Measurements from ENCODE around the gene BCL7C.

BCL7C gene

DNA sequence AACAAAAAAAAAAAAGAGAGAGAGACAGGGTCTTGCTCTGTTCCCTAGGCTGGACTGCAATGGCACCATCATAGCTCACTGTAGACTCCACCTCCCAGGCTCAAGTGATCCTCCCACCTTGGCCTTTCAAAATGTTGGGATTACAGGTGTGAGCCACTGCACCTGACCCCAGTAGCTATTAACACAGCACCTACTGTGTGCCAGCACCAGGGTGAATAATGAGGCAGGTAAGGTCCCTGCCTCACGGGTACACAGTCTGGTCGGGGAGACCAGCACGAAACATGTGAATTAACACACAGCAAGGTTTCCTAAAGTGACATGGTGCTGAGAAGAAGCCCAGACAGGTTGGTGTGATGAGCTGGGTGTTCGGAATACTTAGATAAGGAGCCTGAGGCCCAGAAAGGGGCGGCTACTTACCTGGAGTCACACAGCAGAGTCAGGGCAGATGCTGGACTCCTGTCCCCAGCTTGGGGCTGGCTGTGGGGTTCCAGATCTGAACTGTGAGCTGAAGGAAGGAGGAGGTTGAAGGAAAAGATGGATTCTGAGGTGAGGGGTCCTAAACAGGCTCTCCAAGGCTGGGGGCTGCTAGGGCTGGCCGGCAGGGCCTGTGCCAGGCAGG lies 19.0 kb upstream of the BCL7C start:
- no peak for TF ChIP-seq POLR2A (IDR thresholded peaks at IDR 0.05; ENCODE audit: low read depth, low read length)
- FAIRE-seq (no peak), DNase-seq (ENCODE audit: insufficient read length, low spot score) (no peak)

DNA sequence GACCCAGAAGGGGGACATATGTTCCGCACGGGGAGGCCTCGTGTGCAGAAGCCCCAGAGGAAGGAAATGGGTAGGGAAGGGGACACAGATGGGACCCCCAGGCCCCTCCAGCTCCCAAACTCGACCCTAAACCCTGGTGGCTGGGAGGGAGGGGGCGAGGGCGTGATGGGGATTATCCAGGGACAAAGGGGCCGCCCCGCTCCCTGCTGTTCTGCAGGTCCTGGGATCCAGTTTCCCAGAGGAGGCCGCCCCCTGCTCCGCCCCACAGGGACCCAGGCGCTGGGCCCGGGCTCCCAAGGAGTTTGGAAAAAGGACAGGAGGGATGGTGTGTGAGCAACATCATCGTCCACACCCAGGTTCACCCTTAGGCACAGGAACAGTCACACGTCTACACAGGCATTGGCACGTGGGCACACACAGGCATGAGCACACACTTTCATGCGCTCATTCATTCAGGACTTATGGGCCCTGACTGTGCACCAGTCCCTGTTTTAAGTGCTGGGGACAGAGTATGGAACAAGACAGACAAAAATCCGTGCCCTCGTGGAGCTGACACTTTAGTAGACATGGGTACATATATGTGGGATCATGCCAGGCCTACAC lies 16.7 kb upstream of the BCL7C start:
- TF ChIP-seq POLR2A (IDR thresholded peaks at IDR 0.05; ENCODE audit: low read depth, low read length): no peak
- FAIRE-seq (no peak), DNase-seq (ENCODE audit: insufficient read length, low spot score) (no peak)

DNA sequence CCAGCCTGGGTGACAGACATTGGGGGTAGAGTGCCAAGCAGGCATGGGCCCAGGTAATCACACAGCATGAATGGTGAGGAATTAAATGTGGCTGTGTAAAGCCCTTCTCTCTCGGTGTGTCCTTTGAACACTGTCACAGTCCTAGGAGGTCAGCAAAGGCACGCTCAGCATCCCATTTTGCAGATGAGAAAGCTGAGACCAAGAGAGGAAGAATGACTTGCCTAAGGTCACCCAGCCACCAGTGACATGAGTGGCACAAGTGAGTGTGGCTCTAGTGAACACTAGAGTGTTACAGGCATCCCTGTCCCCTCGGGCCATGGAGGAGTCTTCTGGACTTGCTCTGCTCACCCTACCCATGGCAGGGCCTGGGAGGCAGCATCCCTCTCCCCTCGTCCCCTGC lies 13.2 kb upstream of the BCL7C start:
- DNase-seq (ENCODE audit: insufficient read length, low spot score) (no peak), FAIRE-seq (no peak)
- no peak for TF ChIP-seq POLR2A (IDR thresholded peaks at IDR 0.05; ENCODE audit: low read depth, low read length)

DNA sequence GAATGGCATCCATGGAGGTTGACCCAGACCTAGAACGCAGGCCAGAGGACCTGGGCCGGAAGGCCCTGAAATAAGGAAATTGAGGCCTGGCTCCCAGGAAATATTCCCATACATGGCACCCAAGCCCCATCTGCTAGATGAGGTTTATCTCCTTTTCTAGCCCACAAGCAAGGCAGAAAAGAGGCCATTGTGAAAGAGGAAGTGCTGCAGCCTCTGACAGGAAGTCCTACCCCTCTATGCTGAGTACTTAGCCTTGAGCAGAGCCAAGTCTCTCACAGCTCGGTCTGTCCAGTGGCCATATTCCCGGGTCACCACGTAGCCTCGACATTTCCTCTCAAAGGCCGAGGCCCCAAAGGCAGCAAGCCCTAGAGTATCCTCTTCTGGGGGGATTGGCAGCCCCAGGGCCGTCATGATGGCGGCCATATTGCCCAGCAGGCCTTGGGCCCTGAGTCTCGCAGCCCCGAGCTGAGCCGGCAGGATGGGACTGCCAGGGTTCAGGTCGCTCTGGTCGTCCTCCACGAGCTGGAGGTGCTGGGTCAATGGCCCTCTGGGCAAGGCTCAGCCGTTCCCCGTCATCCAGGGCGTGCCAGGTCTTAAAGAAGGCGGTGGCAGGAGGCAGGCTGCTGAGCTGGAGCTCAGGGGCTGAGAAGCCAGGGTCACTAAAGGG lies 10.4 kb upstream of the BCL7C start:
- no peak for FAIRE-seq
- TF ChIP-seq POLR2A (IDR thresholded peaks at IDR 0.05; ENCODE audit: low read depth, low read length): no peak

DNA sequence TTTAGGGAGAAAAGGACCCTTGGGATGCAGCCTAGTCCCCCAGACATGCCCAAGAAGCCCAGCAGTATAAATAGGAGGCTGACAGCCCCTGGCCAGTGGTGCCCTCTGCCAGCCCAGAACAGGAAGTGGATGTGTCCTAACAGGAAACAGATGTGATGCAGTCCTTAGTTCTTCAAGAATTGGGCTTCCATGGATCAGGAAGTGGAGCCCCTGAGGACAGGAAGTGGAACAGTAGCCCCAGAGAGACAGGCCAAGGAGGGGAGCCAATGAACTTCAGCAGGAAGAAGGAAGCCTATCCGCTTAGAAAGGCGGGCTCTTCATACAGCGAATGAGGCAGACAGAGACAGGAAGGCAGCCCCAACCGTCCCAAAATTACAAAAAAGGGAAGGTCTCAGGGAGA lies 9.7 kb upstream of the BCL7C start:
- FAIRE-seq: no peak
- no peak for DNase-seq (ENCODE audit: insufficient read length, low spot score)

More for the DNA sequence above, 10.4 kb upstream of the BCL7C start:
- DNase-seq (ENCODE audit: insufficient read length, low spot score): no peak

DNA sequence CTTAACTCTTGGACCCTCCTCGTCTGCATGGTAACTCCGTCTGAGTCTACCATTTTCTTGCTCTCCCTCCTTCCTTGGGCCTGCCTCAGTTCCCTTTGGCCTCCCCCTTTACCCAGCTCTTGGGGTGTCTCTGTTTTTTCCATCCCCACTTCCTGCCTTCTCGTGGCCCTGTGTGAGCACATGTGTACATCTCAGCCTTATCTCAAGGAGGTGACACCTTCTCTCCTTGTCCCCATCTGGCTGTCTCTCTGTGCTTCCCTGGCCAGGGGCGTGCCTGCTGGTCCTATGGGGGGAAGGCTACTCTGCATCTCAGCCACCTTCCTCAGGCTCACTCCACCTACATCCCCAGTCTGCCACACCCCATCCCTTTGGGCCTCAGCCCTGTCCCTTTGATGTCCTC lies 9.1 kb upstream of the BCL7C start:
- DNase-seq (ENCODE audit: insufficient read length, low spot score) (no peak), FAIRE-seq (no peak)
- TF ChIP-seq POLR2A (IDR thresholded peaks at IDR 0.05; ENCODE audit: low read depth, low read length): no peak

More for the DNA sequence above, 9.7 kb upstream of the BCL7C start:
- TF ChIP-seq POLR2A (IDR thresholded peaks at IDR 0.05; ENCODE audit: low read depth, low read length): no peak

DNA sequence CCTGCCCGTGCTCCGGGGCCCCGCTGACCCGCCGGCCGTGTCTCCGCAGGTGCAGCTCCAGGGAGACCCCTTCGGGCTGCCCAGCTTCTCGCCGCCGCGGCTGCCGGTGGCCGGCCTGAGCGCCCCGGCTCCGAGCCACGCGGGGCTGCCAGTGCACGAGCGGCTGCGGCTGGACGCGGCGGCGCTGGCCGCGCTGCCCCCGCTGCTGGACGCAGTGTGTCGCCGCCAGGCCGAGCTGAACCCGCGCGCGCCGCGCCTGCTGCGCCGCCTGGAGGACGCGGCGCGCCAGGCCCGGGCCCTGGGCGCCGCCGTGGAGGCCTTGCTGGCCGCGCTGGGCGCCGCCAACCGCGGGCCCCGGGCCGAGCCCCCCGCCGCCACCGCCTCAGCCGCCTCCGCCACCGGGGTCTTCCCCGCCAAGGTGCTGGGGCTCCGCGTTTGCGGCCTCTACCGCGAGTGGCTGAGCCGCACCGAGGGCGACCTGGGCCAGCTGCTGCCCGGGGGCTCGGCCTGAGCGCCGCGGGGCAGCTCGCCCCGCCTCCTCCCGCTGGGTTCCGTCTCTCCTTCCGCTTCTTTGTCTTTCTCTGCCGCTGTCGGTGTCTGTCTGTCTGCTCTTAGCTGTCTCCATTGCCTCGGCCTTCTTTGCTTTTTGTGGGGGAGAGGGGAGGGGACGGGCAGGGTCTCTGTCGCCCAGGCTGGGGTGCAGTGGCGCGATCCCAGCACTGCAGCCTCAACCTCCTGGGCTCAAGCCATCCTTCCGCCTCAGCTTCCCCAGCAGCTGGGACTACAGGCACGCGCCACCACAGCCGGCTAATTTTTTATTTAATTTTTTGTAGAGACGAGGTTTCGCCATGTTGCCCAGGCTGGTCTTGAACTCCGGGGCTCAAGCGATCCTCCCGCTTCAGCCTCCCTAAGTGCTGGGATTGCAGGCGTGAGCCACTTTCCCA lies 8.4 kb upstream of the BCL7C start:
- peak; percentile 52 for TF ChIP-seq POLR2A (IDR thresholded peaks at IDR 0.05; ENCODE audit: low read depth, low read length)
- FAIRE-seq (no peak), DNase-seq (ENCODE audit: insufficient read length, low spot score) (peak; percentile 81)

DNA sequence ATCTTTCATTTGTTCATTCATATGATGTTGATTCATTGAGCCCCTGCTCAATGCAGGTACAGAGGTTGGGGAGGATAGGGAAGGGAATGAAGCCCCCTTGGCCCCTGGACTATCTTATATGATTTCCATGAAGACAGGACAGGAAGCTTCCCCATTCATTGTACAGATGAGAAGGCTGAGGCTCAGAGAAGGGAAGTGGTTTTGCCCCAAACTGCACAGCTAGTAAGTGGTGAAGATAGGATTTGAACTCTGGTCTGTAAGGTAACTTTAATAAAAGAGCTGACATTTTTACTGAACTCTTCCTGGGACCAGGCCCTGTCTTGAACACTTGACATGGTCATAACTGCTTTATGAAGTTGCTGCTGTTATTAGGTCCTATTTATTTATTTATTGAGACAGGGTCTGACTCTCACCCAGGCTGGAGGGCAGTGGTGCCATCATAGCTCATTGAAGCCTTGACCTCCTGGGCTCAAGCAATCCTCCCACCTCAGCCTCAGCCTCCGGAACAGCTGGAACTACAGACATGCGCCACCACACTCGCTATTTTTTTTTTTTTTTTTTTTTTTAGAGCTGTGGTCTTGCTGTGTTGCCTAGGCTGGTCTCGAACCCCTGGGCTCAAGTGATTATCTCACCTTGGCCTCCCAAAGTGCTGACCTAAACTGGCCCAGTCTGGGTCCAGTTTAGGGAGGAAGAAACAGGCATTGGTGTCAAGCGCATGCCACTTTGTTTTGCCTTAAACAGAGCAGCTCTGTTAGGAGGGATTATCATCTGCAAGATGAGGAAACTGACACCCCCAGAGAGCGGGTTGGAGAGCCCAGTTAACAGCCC lies 7.5 kb upstream of the BCL7C start:
- no peak for TF ChIP-seq POLR2A (IDR thresholded peaks at IDR 0.05; ENCODE audit: low read depth, low read length)
- FAIRE-seq (no peak), DNase-seq (ENCODE audit: insufficient read length, low spot score) (no peak)

DNA sequence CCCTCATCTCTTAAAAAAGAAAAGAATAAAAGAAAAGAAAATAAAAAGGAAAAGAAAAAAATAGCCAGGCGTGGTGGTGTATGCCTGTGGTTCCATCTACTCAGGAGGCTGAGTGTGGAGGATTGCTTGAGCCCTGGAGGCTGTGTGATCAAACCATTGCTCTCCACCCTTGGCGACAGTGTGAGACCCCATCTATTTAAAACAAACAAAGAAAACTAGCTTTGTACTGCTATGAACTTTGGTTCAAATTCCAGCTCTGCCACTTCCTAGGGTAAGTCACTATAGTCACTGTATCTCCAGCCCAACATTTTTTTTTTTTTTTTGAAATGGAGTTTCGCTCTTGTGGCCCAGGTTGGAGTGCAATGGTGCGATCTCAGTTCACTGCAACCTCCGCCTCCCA lies 6.7 kb upstream of the BCL7C start:
- DNase-seq (ENCODE audit: insufficient read length, low spot score) (no peak), FAIRE-seq (no peak)
- TF ChIP-seq POLR2A (IDR thresholded peaks at IDR 0.05; ENCODE audit: low read depth, low read length): no peak

DNA sequence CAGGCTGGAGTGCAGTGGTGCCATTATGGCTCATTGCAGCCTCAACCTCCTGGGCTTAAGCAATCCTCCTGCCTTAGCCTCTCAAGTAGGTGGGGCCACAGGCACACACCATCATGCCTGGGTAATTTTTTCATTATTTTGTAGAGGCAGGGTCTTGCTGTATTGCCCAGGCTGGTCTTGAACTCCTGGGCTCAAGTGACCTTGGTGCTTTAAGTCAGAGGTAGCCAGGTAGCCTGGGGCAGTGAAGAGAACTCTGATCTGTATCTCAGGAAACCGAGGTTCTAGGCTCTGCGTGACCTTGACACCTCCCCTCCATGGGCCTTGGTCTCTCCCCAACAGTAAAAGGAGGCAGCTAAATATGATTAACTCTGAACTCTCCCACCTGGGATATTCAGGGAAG lies 5.9 kb upstream of the BCL7C start:
- no peak for TF ChIP-seq POLR2A (IDR thresholded peaks at IDR 0.05; ENCODE audit: low read depth, low read length)
- DNase-seq (ENCODE audit: insufficient read length, low spot score) (no peak), FAIRE-seq (no peak)

DNA sequence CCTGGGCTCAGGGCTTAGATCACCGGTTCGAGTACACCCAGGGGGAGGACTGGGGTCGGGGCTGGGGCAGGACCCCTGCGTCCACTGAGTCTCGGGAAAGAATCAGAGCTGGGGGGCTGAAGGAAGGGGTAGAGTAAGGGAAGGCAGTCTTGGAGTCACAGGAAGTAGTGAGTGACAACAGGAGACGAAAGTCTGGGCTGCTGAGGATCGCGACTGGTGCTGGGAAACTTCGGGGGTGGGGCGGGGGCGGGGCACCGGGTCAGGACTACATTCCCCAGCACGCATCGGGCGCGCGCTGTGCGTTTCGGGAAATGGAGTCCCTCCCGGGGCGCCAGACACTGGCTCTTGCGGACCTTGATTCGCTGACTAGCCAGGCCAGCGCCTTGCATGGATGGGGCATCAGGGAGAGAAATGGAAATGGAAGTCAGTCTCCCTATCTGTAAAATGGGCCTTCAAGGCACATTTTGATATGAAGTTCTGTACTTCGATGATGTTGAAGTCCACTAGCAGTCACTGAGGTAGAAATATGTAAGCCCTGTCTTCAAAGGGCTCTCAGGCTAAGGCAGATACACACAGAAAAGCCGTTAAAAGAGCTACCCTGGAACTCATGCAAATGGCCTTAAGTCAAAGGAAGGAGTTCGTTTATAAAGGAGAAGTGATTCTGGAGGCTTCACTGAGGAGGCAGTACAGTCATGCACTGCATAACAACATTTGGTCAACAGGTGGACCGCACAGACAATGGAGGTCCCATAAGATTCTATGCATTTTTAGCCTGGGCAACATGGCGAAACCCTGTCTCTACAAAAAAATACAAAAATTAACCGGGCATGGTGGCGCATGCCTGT lies 3.2 kb upstream of the BCL7C start:
- peak; percentile 47; the same call in 1 of the 2 replicates for TF ChIP-seq POLR2A (IDR thresholded peaks at IDR 0.05; ENCODE audit: low read depth, low read length)
- DNase-seq (ENCODE audit: insufficient read length, low spot score): peak; percentile 89
- FAIRE-seq: no peak

DNA sequence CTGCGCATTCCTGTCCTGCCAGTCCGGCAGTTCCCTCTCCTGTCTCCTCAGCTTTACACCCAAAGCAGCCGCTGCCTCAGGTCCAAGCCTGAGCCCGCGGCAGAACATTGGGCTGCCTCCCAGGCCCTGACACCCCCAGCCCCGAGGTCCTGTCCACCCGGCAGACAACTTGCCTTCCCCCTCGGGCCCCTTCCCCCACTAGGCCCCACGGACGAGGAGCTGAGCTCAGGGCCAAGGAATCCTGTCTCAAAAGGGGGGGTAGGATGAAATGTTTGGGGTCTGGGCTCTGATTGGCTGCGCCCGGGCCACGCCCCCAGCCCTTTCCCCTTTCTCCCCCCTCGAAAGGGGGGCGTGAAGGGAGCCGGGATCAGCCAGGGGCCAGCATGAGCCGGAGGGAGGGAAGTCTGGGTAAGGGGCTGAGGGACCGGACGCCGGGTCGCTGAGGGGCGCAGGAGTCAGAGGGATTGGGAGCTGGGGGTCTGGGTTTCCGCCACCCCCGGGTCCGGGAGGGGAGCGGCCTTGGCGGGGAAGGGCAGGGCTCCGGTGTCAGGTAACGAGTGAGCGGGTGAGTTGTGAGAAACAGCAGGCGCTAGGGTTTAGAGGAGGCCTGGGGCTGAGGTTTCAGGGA lies 2.5 kb upstream of the BCL7C start, which contains the start of gene CTF1:
CTF1 (plus strand) TSS at position 354 of the 628 bp plus-strand sequence; CDS start at position 384, 30 bp downstream.
- DNase-seq (ENCODE audit: insufficient read length, low spot score) (peak; percentile 84), FAIRE-seq (no peak)
- no peak for TF ChIP-seq POLR2A (IDR thresholded peaks at IDR 0.05; ENCODE audit: low read depth, low read length)

All from H54 (cell line).